GM23338 (cell line): ENCODE measurements around the gene PFDN4. TPM values are rescaled to one million over a fixed set of nuclear protein-coding genes. Genes with fewer than 3 reads are reported as not detected.
A peak's percentile ranks its signal among the peaks of the same experiment; 100 is the strongest.

Experiments
- ATAC-seq: fragments of 200-7000 bp; cut with Tn5 transposase; 3 replicates; pipeline ENCODE4 v1.9.1; 2020
- DNase-seq: peaks from one replicate; pipeline ENCODE4 v3.0.0-alpha.2; 2015; ENCODE audit warnings: low spot score
- H2AFZ ChIP-seq: fragments of 200-600 bp; sonication (generic); 2 replicates; pipeline ENCODE4 v1.8.0; 2016; ENCODE audit warnings: antibody characterized with exemption, mild to moderate bottlenecking, moderate library complexity
- H3F3A ChIP-seq: fragments of 200-600 bp; sonication (generic); replicated peaks from 2 replicates; pipeline ENCODE4 v1.8.0; 2017; ENCODE audit warnings: antibody characterized with exemption, mixed run types, low read depth
- H3K27ac ChIP-seq: fragments of 200-600 bp; sonication (generic); 2 replicates; pipeline ENCODE4 v1.6.1; 2016; ENCODE audit warnings: low read depth
- H3K27me3 ChIP-seq: fragments of 200-600 bp; sonication (generic); 2 replicates; pipeline ENCODE4 v1.8.0; 2016; ENCODE audit warnings: mild to moderate bottlenecking, mixed run types, moderate library complexity; ENCODE audit not compliant: insufficient read depth
- H3K36me3 ChIP-seq: fragments of 200-600 bp; sonication (generic); 2 replicates; pipeline ENCODE4 v1.8.0; 2016; ENCODE audit warnings: mild to moderate bottlenecking; ENCODE audit not compliant: insufficient read depth
- H3K4me1 ChIP-seq: fragments of 200-600 bp; sonication (generic); 2 replicates; pipeline ENCODE4 v1.8.0; 2016; ENCODE audit warnings: mild to moderate bottlenecking, moderate library complexity; ENCODE audit not compliant: insufficient read depth
- H3K4me2 ChIP-seq: fragments of 200-600 bp; sonication (generic); 2 replicates; pipeline ENCODE4 v1.7.1; 2017; ENCODE audit warnings: mixed run types
- H3K4me3 ChIP-seq: fragments of 200-600 bp; sonication (generic); 2 replicates; pipeline ENCODE4 v1.6.1; 2016; ENCODE audit warnings: mixed run types
- H3K79me2 ChIP-seq: fragments of 200-600 bp; sonication (generic); replicated peaks from 2 replicates; pipeline ENCODE4 v1.8.0; 2017; ENCODE audit warnings: mild to moderate bottlenecking; ENCODE audit not compliant: insufficient read depth
- H3K9me2 ChIP-seq: fragments of 200-600 bp; sonication (generic); 2 replicates; pipeline ENCODE4 v1.8.0; 2017; ENCODE audit not compliant: insufficient read depth
- H4K20me1 ChIP-seq: fragments of 200-600 bp; sonication (generic); replicated peaks from 2 replicates; pipeline ENCODE4 v1.8.0; 2017; ENCODE audit warnings: mild to moderate bottlenecking; ENCODE audit not compliant: insufficient read depth
- H3K27ac Mint-ChIP-seq: 2 replicates; pipeline ENCODE4 v1.8.0; 2020; ENCODE audit warnings: inconsistent platforms, mild to moderate bottlenecking, moderate library complexity, mixed read lengths
- H3K27me3 Mint-ChIP-seq: 3 replicates; pipeline ENCODE4 v1.8.0; 2022; ENCODE audit warnings: low read depth, mild to moderate bottlenecking, moderate library complexity, mixed read lengths, inconsistent platforms; ENCODE audit not compliant: insufficient read depth, poor library complexity
- H3K36me3 Mint-ChIP-seq: 3 replicates; pipeline ENCODE4 v1.8.0; 2021; ENCODE audit warnings: low read depth, mild to moderate bottlenecking, inconsistent platforms, moderate library complexity, mixed read lengths
- H3K4me1 Mint-ChIP-seq: 3 replicates; pipeline ENCODE4 v1.8.0; 2020; ENCODE audit warnings: mild to moderate bottlenecking, inconsistent platforms, mixed read lengths
- H3K4me3 Mint-ChIP-seq: 3 replicates; pipeline ENCODE4 v1.8.0; 2021; ENCODE audit warnings: moderate library complexity, mild to moderate bottlenecking, inconsistent platforms, mixed read lengths
- H3K9me3 Mint-ChIP-seq: 3 replicates; pipeline ENCODE4 v1.8.0; 2020; ENCODE audit warnings: moderate library complexity, mild to moderate bottlenecking, inconsistent platforms, mixed read lengths
- CREB1 ChIP-seq: fragments of 250-450 bp; sonication (Bioruptor Pico); IDR thresholded peaks from 2 replicates; pipeline ENCODE4 v1.5.0; 2020; ENCODE audit warnings: low read depth, mild to moderate bottlenecking, moderate library complexity
- CTCF ChIP-seq, 2 experiments: fragments of 200-600 bp in 1 of 2; sonication (generic) in 1 of 2; conservative IDR thresholded peaks; 2 replicates each; pipeline versions ENCODE4 v1.5.1 to v1.6.1; 2016 to 2017; ENCODE audit warnings: antibody characterized with exemption in 2 of 2, low read depth in 2 of 2, mild to moderate bottlenecking in 2 of 2, moderate library complexity in 1 of 2
- EZH2 ChIP-seq: fragments of 200-600 bp; sonication (generic); IDR thresholded peaks from one replicate; pipeline ENCODE4 v1.8.0; 2017; ENCODE audit warnings: antibody characterized with exemption, mild to moderate bottlenecking, low read depth; ENCODE audit not compliant: unreplicated experiment
- NANOG ChIP-seq: IDR thresholded peaks from 2 replicates; pipeline ENCODE4 v1.6.1; 2016; ENCODE audit warnings: antibody characterized with exemption, borderline replicate concordance
- ZNF114 ChIP-seq: fragments of 250-450 bp; sonication (Bioruptor Pico); IDR thresholded peaks from 2 replicates; pipeline ENCODE4 v1.5.0; 2020; ENCODE audit warnings: mild to moderate bottlenecking, moderate library complexity
- ZNF462 ChIP-seq: fragments of 250-450 bp; sonication (Bioruptor Pico); IDR thresholded peaks from 2 replicates; pipeline ENCODE4 v1.5.0; 2020; ENCODE audit warnings: mild to moderate bottlenecking, moderate library complexity
- polyA plus RNA-seq: library from polyadenylated mRNA; unstranded; fragments of >200 nt; fragmentation: Nextera tagmentation; extraction: Ambion mirVana; gene quantifications from 2 replicates; pipeline ENCODE4 v1.2.1, GENCODE V29; 2016
- total RNA-seq: library from RNA; depleted of rRNA; stranded (reverse); fragments of >200 nt; shearing (Covaris generic); gene quantifications from 2 replicates; pipeline ENCODE4 v1.2.3, GENCODE V29; 2014

The PFDN4 gene
- total and polyA plus RNA-seq, 2 experiments from 2014 or later = 105 to 477 TPM

GRCh38 chr20:54251096-54251495 lies 43.2 kb downstream of the PFDN4 start (continued):
- no peak for TF ChIP-seq ZNF462
- no peak for TF ChIP-seq NANOG
- no peak for TF ChIP-seq CREB1 (CRISPR knock-in tag)

GRCh38 chr20:54254596-54254995 lies 46.7 kb downstream of the PFDN4 start:
- no peak overlapping the region for H3K27ac Mint-ChIP-seq
- TF ChIP-seq ZNF114 (CRISPR knock-in tag) = no peak
- H3F3A ChIP-seq = no peaks in the 10 kb centered on the region
- H3K9me3 Mint-ChIP-seq = peaks cover 5% of the 10 kb centered on the region
- H3K4me1 Mint-ChIP-seq = peaks cover 11% of the 10 kb centered on the region
- H3K79me2 ChIP-seq = no peaks in the 10 kb centered on the region
- H3K9me2 ChIP-seq = no peaks in the 10 kb centered on the region
- H3K27me3 ChIP-seq = no peaks in the 10 kb centered on the region
- H3K27me3 Mint-ChIP-seq = no peaks in the 10 kb centered on the region
- peaks cover 4% of the 10 kb centered on the region; the same call in 1 of the 2 replicates for H3K4me1 ChIP-seq
- H3K4me3 Mint-ChIP-seq = no peak overlapping the region
- peaks cover 5% of the 10 kb centered on the region for H3K36me3 Mint-ChIP-seq
- H3K27ac ChIP-seq = no peak overlapping the region
- no peak overlapping the region for H2AFZ ChIP-seq
- no peak overlapping the region for H3K4me3 ChIP-seq
- no peak overlapping the region for H3K4me2 ChIP-seq
- no peaks in the 10 kb centered on the region for H3K36me3 ChIP-seq
- DNase-seq = no peak
- ATAC-seq = no peak
- H4K20me1 ChIP-seq = no peaks in the 10 kb centered on the region

- Histone ChIP-seq H3K79me2 (no peaks in the 10 kb centered on the region), H3K9me2 (no peaks in the 10 kb centered on the region), H3K4me1 (peaks cover 4% of the 10 kb centered on the region; the same call in 1 of the 2 replicates), H3K4me2 (no peak overlapping the region), H3K4me3 (no peak overlapping the region), H3F3A (no peaks in the 10 kb centered on the region), H4K20me1 (no peaks in the 10 kb centered on the region), H3K27me3 (no peaks in the 10 kb centered on the region), H2AFZ (peak overlapping the region; percentile 21; the same call in 1 of the 2 replicates), H3K36me3 (no peaks in the 10 kb centered on the region), H3K27ac (no peak overlapping the region)
- no peak overlapping the region for H3K4me3 Mint-ChIP-seq
- peaks cover 5% of the 10 kb centered on the region for H3K9me3 Mint-ChIP-seq
- DNase-seq = no peak
- peaks cover 11% of the 10 kb centered on the region for H3K4me1 Mint-ChIP-seq
- no peak for ATAC-seq
- peak overlapping the region; percentile 68; the same call in 1 of the 2 replicates for H3K27ac Mint-ChIP-seq
- peaks cover 5% of the 10 kb centered on the region for H3K36me3 Mint-ChIP-seq
- no peaks in the 10 kb centered on the region for H3K27me3 Mint-ChIP-seq
- TF ChIP-seq EZH2 (no peak), ZNF114 (CRISPR knock-in tag) (no peak), CTCF (conservative IDR thresholded peaks at IDR 0.05; ENCODE audit: low read depth in 2 of 2) (no peak)
Observed at GRCh38 chr20:54255157-54255556, 47.3 kb downstream of the PFDN4 start.
